ENCODE data around the gene HOXA9.

Gene HOXA9

DNA sequence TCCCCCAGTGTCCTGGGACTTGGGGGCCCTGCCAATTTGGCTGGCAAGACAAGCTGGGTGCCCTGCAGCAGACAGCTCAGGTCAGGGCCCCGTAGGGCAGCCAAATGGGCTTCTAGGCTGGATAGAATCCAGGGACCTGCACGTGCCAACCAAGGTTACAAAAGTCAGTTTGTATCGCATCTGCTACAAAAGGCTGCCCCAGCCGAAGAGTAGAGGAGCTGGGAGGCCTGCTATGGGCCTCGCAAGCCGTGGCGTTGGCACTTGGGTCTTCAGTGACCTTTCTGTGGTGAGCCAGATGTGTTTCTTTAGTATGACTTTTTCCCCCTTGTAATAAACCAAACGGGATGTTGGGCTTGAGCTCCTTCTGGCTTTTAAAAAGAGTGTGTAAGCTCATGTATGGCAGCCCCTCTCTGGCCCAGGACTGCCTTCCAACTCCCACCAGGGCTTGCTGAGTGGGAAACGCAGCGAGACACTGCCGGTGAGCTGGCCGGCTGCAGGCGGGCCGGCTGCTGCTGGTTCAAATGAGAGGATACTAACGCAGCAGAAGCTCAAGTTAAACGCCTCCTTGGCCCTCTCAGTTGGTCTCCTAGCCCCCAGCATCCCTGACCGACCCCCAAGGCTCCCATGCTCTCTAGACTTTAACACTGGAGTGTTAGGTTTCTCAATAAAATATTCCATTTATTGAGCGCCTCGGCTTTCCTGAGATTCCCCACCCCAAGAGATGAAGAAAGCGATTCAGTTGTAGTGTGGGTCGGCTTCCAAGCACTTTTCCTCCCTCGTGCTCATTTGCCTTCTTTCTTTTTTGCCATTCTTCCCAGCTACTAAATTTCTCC lies 11.8 kb upstream of the HOXA9 start:
- no peak for DNase-seq (ENCODE audit: low spot score)

DNA sequence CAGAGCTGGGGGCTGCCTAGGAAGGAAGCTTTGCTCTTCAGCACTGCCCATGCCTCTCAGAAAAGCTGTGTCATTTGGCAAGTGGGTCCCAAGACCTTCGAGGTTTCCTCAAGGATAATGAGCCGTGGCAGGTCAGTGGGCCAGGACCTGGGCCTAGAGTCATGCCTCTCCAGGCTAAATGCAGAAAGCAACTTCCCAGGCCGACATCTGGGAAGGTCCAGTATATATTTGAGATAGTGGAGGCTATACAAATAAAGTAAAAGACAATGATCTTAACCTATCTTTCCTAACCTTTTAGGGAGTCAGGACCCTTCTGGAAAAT lies 11.1 kb upstream of the HOXA9 start:
- no peak for DNase-seq (ENCODE audit: low spot score)

DNA sequence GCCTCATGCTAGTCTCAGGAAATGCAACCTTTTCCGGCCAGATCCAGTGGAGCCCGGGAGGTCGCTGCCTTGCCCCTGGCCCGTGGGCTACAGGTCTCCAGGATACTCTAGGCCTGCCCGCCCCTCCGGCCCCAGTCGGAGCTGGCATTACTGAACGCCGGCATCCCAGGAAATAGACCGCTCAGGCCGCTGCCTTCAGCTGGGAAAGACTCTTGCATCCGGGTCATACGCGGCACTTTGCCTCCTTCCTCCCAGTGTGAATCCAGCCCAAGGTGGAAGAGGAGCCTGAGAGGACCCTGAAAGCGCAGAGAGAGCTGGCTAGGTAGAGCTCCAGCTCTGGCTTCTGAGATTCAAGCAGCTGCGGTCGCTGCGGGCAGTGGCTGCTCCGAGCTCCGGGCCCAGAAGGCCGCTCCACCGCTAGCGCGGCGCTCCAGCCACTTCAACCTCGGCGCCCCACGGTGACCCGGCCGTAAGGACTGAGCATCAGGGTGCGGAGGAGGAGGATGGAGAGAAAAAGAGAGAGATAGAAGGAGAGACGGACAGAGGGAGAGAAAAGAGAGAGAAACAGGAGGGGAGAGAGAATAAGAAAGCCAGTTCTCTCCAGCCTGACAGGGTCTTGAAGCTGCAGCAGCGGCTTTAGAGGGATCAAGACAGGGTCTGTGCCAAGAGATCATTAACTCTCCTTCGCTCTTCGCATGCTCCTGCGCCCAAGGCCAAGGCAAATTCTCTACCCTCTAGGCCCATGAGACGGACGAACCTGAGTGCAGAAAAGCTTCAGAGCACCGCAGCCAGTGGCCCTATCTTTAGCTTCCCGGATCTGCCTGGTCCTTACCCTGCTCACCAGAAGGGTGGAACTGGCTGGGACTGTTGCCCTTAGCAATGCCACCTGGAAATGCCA lies 10.5 kb upstream of the HOXA9 start:
- no peak for DNase-seq (ENCODE audit: low spot score)

GRCh38 chr7:27174874-27175625 lies 9.7 kb upstream of the HOXA9 start:
- DNase-seq (ENCODE audit: low spot score) = no peak

DNA sequence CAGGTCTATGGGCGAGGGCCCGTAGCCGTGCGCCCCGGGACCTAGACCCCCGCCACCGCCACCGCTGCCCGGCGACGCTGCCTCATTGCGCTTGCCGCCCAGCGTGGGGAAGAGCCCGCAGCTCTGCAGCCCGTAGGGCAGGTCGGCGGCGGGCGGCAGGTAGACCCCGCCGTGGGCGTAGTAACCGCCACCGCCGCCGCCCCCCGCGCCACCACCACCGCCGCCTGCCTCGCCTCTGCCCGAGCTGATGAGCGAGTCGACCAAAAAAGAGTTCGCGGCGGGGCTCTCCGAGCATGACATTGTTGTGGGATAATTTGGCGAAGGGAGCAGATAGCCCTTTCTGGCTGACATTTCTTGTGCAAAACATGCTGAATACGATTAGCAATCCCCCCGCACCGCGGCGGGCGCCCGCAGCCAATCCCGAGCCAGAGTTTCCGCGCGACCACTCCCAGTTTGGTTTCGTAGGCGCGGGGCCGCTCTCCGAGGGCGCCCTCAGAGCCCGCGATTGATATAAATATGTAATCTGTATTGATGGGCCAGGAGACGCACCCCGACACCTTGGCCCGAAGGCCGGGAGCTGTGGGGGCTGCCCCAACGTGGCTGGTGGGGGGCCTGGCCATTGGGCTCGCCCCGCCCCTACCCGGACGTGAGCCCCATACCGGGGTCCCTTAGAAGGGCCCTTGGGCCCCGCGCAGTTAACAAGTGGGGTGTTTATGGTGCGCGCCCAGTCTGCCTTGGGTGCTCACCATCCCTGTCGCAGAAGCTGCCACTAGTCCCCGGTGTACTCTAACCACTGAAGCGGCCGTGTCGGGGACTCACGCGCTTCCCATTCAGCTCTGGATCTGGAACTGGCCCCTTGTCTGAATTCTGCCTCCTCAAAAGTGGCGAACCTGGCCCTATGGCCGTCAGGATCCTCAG lies 8.9 kb upstream of the HOXA9 start, which contains the start of gene HOXA10:
Gene HOXA10 (minus strand): TSS at position 365 of the 918 bp plus-strand sequence. CDS start 14 bp downstream, at position 351.
- no peak for DNase-seq (ENCODE audit: low spot score)

DNA sequence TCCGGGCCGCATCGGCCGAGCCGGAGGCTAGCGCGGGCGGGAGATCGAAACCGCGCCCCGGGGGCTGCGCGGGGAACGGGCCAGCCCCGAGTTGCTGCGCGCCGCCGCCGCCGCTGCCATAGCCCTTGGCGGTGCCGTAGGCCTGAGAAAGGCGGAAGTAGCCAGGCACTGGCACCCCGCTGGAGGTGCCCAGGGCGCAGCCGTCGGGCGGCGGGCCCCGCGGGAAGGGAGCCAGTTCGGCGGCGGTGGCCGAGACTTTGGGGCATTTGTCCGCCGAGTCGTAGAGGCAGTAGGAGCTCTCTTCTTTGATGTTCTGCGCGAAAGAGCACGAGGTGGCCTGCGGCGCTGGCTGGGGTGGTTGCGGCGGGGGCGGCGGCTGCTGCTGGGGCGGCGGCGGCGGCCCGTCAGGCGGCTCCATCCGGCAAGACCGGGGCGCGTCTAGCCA lies 8.2 kb upstream of the HOXA9 start:
- DNase-seq (ENCODE audit: low spot score) = no peak

DNA sequence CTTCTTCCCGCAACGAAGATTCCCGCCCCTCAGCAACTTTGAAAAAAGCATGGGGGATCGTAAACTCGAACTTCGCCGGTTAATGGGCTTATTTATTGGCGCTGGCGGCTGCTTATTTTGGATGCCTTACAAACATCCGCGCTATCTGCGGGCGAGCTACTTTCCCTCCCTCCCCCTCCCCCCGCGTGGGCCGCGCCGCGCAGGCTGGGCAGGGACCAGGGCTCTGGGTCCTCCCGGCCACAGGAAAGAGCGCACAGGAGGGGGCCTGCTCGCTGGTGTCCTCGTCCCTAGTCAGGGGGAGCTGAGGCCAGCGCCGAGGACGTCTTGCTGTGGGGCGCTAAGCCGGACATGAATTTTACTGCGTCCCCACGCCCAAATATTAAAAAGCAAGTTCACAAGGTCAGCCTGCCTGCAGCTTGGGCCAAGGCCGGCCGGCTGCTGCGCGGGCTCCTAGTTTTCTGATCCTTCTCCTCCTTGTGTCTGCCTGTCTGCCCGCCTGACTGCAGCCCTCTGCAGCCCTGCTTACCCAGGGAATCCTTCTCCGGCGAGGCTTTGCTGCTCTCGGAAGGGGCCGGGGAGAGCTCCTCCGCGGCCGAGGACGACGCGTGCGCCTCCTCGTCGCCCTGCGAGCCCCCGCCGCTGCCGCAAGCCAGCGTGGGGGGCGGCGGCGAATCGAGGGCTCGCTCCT lies 7.6 kb upstream of the HOXA9 start:
- no peak for DNase-seq (ENCODE audit: low spot score)

GRCh38 chr7:27172315-27172774 lies 7.0 kb upstream of the HOXA9 start:
- no peak for DNase-seq (ENCODE audit: low spot score)

- DNase-seq (ENCODE audit: low spot score) = no peak
These were observed 6.4 kb upstream of the HOXA9 start for GRCh38 chr7:27171637-27172314.

DNA sequence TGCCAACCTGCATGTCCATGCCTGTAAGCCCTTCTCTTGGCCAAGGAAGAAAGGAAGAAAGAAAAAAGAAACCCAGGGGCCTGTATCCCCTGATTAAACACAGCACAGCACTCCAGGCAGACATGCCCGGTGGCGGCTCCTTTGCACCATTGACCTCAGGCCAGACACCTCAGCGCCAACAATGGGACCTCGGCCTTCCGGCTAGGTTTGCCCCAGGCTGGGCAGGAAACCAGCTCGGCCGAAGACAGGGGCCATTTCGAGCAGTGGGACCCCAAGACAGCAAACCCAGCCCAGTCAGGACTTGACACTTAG lies 5.9 kb upstream of the HOXA9 start:
- DNase-seq (ENCODE audit: low spot score) = no peak

DNA sequence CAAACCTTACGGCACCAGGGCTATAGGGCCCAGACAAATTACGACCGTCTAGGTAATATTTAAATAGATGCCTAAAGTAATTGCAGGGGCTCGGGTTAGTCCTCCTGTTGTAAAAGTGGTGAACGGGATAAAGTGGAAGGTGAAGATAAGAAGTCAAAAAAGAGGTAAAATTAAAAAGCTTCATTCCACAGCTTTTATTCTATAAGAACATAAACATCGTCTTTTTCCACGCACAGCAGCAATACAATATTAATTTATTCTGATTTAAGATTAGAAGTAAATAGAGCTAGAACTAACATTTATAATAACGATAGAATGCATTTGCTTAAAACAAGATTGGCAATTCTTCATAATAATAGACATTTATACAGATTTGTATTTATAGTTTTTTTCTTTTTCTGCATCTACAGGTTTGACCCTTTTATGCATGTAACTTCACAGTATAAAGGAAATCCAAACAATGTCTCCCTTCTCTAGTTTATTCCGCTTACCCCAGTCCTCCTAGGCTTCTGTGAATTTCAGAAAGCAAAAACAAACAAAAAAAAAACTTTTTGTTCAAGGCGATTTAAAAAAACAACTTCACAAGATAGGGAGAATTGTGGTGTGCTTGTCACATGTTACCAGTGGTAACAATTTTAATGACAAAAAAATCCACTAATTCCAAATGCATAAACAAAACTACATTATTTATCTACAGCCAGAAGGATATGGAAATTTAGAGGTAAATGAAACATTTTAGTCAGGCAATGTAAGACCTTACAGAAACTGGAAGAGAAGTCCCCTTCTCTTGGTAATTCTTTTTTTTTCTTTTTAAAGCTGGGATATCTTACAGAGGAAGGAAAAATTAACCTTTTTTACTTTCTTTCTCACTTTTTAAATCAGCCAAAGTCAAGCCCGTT lies 5.3 kb upstream of the HOXA9 start:
- DNase-seq (ENCODE audit: low spot score) = no peak

GRCh38 chr7:27169658-27170425 lies 4.5 kb upstream of the HOXA9 start:
- DNase-seq (ENCODE audit: low spot score) = no peak

DNA sequence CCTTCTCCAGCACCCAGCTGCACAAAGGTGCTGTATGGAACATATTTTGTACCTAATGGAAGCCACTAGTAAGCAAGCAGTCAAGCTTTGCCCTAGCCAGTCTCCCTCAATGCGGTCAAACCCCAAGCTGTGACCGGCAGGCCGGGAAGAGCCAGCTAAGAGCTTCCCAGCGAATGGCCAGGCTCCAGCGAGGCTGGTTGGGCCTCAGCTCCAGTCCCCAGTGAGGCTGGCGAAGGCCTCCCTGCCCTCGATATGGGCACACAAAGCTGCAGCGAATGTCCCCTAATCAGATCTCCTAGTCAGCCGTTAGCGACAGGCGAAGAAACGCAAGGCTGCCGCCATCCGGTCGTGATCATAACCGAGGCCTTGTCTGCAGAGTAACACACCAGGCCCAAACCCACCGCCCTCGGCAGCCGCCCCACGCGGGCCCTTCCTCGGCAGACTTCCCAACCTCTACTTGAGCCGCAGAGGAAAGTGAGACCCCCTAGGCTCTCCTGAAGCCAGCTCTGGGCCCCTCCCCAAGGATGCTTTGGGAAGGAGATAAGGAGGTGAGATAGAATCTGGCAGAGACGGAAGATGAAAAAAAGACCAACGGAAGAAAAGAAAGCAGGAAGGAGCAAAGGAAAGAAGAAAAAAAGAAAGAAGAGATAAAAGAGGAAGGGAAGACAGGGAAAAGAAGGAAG lies 3.1 kb upstream of the HOXA9 start:
- no peak for DNase-seq (ENCODE audit: low spot score)

DNA sequence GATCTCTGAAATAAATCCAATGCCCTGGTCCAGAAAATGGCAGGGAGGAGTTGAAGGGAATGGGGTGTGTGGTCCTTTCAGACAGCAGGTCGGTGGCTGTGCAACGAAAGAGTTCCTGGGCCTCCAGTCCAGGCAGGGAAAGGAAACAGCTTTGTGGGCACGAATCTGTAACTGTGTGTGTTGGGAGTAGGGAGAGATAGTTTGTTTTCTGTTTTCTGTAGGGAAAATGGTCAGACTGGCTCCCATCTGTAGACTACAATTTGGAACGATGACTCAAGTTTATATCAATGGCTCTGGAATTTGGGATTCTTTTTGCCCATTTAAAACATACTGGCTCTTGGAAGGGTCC lies 2.6 kb upstream of the HOXA9 start:
- no peak for DNase-seq (ENCODE audit: low spot score)

GRCh38 chr7:27166531-27167505 lies 1.5 kb upstream of the HOXA9 start:
- no peak for DNase-seq (ENCODE audit: low spot score)

DNA sequence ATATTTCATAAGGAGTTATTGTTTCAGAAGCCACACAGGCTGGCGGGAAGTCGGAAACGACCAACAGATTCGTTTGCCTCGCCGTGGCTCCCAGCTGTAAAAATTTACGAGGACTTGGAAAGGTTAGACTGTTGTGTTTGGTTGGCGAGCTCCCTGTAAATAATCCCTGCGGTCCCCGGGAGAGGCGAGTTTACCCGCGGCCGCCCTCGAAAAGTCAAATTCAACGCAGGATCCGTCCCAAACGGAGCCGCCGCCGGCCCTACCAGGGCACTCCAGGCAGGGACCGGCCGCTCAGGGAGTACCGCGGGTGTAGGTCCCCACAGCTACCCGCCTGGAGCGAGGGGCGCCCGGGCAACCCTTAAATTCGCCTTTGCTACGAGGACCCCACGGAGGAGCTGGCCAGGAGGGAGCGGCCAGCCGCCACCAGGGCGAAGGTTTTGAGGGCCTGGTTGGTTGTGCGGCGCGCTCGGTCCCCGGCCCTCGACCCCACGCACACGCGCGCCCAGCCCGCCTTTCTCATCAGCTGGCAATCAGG lies 726 bp upstream of the HOXA9 start:
- no peak for DNase-seq (ENCODE audit: low spot score)

All from hematopoietic multipotent progenitor cell treated with erythropoietin and hydrocortisone succinate and interleukin-3 and kit ligand, for 15 days (in vitro differentiated cells).